Amygdala (tissue), 56 donors: ENCODE data around the gene MARCHF2.
"Not testable (repeated sequence)": the region's sequence is repeated elsewhere in the genome, so short reads cannot be mapped to it uniquely, and the experiment has no call there.

ENCODE experiments used
- DNase-seq, 56 donors: peaks; one replicate each; lab custom pipeline; 2025; lab: John Stamatoyannopoulos, UW

Gene MARCHF2

GRCh38 chr19:8403098-8403819, 9.8 kb upstream of the MARCHF2 start:
- DNase-seq, result no peak

GRCh38 chr19:8403820-8404109, 9.3 kb upstream of the MARCHF2 start:
- DNase-seq, result no peak

GRCh38 chr19:8404391-8405151, 8.5 kb upstream of the MARCHF2 start:
- no peak for DNase-seq

GRCh38 chr19:8410718-8411117, 2.4 kb upstream of the MARCHF2 start:
- DNase-seq, result not testable (repeated sequence)

GRCh38 chr19:8413629-8413995, 507 bp downstream of the MARCHF2 start:
- no peak for DNase-seq

GRCh38 chr19:8416796-8417195, 3.7 kb downstream of the MARCHF2 start:
- no peak for DNase-seq

- no peak for DNase-seq
Measured at GRCh38 chr19:8421484-8422461, 8.7 kb downstream of the MARCHF2 start.

GRCh38 chr19:8423817-8424223, 10.7 kb downstream of the MARCHF2 start:
- peak in 14 of 56 donors; percentile 3 to 52 (median 20) for DNase-seq

GRCh38 chr19:8425331-8425730, 12.2 kb downstream of the MARCHF2 start:
- DNase-seq, result not testable (repeated sequence)

GRCh38 chr19:8426283-8426682, 13.2 kb downstream of the MARCHF2 start:
- no peak for DNase-seq

- no peak for DNase-seq
Measured at GRCh38 chr19:8429044-8429443, 15.9 kb downstream of the MARCHF2 start.

GRCh38 chr19:8429826-8430225, 16.7 kb downstream of the MARCHF2 start:
- DNase-seq, result no peak

GRCh38 chr19:8430650-8431049, 17.5 kb downstream of the MARCHF2 start:
- no peak for DNase-seq

GRCh38 chr19:8438236-8438635, 25.1 kb downstream of the MARCHF2 start:
- DNase-seq, result no peak

GRCh38 chr19:8441725-8442544, 28.8 kb downstream of the MARCHF2 start:
- no peak for DNase-seq

- DNase-seq, result not testable (repeated sequence)
Measured at GRCh38 chr19:8444140-8444676, 31.1 kb downstream of the MARCHF2 start.

- peak; percentile 77 to 100 (median 97) for DNase-seq
Measured at GRCh38 chr19:8444677-8445487, 31.8 kb downstream of the MARCHF2 start, which contains the start of gene HNRNPM. TSS of gene HNRNPM (plus strand) at chr19:8444975. CDS start at chr19:8444999, 24 bp downstream.

GRCh38 chr19:8445488-8446001, 32.4 kb downstream of the MARCHF2 start:
- DNase-seq, result peak in 20 of 56 donors; percentile 8 to 43 (median 30)
